ENCODE results near the gene MFAP4.

Gene MFAP4

DNA sequence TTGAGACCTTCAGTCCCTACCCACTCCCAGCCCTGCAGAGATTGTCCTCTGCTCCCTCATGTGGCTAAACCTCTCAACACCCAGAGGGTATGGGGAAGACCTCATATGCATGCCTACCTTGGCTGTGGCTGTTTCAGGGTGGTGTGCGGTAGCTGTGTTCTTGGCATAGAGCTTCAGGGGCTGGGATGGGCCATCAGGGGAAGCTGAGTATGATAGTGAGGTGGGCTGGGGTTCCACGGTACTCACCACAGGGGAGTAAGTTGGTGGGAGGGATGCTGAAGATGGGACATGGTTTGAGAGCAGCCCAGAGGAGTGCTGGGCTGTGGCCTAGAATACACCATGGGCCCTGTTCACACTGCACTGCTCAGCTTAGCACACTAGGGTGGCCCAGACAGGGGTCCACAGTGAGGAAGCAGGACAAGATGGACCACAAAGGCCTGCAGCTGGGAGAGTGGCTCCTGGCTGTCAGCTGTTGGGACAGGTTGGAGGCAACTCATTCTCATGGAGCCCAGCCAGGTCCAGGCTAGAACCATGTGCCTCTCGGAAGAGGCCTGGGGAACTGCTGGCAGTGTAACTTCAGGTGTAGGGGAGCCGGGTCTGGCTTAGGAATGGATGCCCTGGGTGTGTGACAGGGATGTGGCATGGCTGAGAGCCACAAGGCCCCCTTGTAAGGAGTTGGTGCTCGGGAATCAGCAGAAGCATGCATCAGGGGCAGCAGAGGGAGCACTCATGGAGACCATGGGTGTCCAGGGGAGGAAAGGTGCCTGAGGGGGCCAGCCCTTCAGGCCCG lies 3.1 kb downstream of the MFAP4 start:
- no peak for DNase-seq

DNA sequence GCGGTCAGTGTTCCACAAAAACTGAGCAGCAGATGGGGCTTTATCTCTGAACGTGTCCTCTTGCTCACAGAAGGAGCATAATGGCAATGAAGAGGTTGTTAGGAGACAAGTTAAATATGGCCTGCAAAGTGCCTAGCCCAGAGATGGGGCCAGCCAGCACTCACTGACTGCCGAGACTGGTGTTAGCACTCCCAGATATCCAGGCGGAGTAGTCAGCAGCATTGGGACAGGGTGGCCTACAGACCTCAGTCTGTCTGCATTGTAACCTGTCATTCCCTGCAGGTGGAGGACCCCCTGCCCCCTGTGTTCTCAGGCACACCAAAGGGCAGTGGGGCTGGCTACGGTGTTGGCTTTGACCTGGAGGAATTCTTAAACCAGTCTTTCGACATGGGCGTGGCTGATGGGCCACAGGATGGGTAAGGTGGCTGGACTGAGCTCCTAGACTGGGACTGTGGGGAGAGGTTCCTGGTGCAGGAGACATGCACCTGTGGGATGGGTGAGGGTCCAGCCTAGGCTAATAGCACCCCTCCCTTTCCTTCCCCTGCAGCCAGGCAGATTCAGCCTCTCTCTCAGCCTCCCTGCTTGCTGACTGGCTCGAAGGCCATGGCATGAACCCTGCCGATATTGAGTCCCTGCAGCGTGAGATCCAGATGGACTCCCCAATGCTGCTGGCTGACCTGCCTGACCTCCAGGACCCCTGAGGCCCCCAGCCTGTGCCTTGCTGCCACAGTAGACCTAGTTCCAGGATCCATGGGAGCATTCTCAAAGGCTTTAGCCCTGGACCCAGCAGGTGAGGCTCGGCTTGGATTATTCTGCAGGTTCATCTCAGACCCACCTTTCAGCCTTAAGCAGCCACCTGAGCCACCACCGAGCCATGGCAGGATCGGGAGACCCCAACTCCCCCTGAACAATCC lies 4.2 kb downstream of the MFAP4 start:
- DNase-seq, result no peak

DNA sequence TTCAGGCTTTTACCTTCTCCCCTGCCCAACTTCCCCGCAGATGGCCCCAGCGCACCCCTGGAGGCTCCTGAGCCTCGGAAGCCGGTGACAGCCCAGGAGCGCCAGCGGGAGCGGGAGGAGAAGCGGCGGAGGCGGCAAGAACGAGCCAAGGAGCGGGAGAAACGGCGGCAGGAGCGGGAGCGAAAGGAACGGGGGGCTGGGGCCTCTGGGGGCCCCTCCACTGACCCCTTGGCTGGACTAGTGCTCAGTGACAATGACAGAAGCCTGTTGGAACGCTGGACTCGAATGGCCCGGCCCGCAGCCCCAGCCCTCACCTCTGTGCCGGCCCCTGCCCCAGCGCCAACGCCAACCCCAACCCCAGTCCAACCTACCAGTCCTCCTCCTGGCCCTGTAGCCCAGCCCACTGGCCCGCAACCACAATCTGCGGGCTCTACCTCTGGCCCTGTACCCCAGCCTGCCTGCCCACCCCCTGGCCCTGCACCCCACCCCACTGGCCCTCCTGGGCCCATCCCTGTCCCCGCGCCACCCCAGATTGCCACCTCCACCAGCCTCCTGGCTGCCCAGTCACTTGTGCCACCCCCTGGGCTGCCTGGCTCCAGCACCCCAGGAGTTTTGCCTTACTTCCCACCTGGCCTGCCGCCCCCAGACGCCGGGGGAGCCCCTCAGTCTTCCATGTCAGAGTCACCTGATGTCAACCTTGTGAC lies 5.1 kb downstream of the MFAP4 start:
- no peak for DNase-seq

DNA sequence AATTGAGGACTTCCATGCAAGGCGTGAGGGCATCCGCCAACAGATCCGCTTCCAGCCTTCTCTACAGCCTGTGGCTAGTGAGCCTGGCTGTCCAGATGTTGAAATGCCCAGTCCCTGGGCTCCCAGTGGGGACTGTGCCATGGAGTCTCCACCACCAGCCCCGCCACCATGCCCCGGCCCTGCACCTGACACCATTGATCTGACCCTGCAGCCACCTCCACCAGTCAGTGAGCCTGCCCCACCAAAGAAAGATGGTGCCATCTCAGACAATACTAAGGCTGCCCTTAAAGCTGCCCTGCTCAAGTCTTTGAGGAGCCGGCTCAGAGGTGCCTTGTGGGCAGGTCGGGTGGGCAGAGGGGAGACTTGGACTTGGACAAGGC lies 5.6 kb downstream of the MFAP4 start:
- DNase-seq, result no peak

DNA sequence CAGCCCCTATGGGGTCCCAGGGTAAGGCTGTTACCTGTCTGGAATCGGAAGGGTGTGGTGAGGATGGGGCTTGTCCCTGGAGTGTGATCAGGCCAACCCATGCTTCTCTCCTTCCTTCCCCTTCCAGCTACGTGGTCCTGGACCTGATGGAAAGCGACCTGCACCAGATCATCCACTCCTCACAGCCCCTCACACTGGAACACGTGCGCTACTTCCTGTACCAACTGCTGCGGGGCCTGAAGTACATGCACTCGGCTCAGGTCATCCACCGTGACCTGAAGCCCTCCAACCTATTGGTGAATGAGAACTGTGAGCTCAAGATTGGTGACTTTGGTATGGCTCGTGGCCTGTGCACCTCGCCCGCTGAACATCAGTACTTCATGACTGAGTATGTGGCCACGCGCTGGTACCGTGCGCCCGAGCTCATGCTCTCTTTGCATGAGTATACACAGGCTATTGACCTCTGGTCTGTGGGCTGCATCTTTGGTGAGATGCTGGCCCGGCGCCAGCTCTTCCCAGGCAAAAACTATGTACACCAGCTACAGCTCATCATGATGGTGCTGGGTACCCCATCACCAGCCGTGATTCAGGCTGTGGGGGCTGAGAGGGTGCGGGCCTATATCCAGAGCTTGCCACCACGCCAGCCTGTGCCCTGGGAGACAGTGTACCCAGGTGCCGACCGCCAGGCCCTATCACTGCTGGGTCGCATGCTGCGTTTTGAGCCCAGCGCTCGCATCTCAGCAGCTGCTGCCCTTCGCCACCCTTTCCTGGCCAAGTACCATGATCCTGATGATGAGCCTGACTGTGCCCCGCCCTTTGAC lies 6.3 kb downstream of the MFAP4 start:
- no peak for DNase-seq

DNA sequence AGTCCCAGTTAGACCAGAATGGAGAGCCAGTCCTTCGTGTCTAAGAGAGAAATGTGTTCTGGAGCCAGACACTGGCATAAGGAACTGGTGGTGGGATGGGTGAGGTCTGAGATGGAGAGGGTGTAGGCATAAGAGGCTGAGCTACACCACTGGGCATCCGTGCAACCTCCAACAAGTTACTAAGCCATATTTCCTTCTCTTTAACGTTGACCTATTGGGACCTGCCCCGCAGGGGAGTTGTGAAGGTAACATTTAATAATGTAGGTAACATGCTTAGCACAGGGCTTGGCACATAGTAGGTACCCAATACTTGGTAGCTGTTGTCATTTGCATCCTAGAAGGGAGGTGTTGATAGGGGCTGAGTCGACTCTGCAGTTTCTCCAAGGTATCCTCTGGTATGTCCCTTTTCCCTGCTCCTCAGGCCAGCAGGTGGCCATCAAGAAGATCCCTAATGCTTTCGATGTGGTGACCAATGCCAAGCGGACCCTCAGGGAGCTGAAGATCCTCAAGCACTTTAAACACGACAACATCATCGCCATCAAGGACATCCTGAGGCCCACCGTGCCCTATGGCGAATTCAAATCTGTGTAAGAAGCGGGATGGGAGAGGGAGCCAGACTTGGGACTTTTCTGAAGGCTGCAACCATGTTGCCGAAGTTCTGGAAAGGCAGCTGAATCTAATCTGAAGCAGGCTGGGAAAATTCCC lies 7.5 kb downstream of the MFAP4 start:
- no peak for DNase-seq

DNA sequence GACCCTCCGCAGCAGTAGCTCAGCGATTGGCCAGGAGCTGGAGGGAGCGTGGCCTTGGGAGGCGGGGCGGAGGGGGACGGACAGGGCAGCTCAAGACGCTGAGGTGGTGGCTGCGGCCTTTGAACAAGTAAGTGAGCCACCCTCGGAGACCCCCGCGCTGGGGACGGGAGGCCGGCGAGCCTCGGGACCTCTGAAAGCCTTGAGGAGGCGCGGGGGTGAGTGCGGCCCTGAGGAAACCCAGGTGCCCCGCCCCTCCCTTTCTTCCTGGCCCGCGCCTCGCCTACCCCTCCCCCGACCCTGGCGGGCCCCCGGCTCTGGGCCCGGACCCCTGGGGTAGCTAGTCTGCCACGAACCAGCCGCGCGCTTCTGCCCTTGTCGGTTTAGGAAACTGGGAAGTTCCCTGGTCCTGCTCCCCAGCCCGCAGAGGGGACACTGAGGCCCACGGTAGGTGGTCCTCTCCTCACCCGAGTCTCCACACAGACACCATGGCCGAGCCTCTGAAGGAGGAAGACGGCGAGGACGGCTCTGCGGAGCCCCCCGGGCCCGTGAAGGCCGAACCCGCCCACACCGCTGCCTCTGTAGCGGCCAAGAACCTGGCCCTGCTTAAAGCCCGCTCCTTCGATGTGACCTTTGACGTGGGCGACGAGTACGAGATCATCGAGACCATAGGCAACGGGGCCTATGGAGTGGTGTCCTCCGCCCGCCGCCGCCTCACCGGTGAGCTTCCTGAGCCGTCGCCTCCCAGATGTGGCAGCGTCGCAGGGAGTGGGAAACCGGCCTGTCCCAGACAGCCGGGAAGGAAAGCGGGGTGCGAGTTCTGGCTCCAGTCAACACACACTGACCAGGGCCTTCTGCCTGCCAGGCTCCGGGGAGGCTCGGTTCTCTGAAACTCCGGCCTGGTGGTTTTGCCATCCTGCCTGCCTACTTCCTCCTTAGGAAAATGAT lies 8.3 kb downstream of the MFAP4 start, which contains the start of gene MAPK7:
Gene MAPK7, plus strand, starts transcription at position 83 of the 945 bp plus-strand sequence. Its CDS starts 403 bp downstream, at position 486.
- DNase-seq, result no peak

DNA sequence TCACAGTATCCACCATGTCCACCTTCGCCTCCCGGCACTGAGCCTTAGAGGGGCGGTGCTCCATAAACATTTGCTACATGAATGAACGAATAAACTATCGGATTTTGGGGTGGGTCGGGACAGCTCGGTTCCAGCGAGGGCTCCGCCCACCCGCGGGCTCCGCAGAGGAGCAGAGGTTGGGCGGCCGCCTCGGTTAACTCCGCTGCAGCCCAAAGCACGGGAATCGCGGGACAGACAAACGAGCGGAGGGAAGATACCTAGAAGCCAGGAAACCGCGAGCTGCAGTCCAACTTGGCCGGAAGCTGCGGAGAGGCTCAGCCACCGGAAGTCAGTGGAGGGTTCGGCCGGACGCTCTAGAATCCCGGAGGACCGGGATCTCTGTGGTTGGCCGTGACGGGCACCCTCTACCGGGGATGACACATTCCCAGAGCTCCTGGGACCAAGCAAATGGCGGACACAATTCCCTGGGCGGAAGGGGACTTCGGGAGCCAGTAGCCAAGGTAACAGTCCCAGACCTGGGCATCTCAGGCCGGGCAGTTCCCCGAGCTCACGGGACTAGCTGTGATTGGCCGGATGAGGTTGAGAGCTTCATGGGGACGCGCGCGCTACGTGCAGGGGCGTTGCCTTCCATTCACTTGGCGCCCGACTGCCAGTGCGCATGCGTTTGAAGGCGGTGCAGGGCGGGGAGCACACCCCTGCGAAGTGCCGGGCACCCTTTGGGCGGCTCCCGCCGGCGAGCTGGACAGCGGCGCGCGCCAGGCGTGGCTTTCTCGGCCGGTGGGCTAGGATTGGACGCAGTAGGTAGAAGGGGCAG lies 9.2 kb downstream of the MFAP4 start:
- peak; percentile 98 for DNase-seq

DNA sequence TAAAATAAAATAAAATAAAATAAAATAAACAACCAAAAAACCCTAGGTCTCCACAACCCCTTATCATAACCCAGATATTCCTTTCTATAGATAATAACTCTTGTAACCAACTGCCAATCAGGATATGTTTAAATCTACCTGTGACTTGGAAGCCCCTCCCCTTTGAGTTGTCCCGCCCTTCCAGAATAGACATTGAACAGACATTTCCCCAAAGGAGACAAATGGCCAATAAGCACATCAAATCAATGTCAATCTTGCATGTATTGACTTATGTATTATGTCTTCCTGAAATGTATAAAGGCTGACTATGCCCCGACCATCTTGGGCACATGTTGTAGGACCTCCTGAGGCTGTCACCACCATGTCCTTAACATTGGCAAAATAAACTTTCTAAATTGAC lies 10.2 kb downstream of the MFAP4 start:
- peak; percentile 35 for DNase-seq

DNA sequence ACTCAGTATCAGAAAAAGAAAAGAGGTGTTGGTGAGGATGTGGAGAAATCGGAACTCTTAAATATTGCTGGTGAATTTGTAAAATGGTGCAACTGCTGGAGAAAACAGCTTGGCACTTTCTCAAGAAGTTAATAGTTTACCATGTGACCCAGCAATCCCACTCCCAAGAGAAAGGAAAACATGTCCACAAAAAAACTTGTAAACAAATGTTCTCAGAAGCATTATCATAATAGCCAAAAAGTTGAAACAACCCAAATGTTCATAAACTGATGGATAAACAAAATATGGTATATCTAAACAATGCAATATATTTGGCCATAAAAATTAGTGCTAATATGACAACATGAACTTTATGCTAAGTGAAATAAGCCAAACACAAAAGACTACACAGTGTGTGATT lies 11.3 kb downstream of the MFAP4 start:
- DNase-seq, result no peak

DNA sequence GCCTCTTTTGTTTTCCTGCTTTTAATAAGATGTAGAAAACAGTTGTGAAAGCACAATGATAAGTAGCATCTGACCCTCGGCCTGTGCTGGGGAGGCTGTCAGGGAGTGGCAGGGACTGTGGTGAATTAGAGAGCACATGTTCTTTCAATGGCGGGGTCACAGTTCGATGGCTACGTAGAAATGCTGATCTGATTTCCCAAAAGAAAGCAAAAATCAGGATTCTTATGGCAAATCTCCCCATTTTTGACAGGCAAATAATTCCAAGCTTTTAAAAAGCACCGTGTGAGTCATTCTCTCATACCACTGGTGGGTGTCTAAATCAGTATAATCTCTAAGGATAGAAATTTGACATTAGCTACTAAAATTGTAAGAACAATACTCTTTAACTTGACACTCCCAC lies 12.9 kb downstream of the MFAP4 start:
- no peak for DNase-seq

DNA sequence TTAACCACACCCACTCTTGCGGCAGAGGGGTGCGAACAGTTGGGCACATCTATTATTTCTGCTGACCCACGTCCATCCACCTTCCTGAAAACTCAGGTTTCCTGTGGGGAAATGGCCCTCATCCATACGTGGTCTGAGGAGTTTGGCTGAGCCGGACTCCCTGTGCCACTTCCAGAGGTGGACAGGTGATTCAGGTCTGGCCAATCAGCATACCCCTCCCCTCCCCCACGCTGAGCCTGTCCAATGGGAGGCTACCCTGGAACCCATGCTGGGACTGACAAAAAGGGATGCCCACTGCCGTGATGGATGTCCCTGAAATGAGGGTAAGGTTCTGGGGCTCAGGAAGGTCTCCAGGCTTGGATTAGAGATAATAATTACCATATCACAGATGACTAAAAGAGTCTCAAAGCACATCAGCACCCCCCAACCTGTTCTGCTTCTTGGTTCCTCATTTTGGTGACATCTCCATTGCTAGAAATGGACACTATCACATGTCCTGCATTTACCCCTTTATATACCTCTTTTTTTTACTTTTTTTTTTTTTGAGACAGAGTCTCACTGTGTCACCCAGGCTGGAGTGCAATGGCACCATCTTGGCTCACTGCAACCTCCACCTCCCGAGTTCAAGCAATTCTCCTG lies 14.0 kb downstream of the MFAP4 start:
- DNase-seq, result no peak

DNA sequence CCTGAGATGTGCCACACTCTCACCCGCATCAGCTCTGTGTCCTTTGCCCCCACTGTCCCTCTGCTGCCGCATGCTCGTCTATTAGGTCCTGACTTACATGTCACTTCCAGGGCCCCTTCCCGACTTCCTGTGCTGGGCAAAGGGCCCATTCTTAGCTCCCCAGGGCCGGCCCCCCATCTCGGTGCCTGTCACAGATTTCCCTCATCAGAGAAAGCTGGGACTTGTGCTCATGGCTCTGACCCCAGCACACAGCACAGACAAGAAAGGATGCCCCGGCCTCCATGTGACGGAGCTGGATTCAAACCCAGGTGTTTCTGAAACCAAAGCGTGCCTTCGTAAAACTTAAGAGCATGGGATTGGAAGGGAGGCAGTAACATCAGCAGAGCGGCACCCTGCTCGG lies 14.6 kb downstream of the MFAP4 start:
- DNase-seq, result no peak

DNA sequence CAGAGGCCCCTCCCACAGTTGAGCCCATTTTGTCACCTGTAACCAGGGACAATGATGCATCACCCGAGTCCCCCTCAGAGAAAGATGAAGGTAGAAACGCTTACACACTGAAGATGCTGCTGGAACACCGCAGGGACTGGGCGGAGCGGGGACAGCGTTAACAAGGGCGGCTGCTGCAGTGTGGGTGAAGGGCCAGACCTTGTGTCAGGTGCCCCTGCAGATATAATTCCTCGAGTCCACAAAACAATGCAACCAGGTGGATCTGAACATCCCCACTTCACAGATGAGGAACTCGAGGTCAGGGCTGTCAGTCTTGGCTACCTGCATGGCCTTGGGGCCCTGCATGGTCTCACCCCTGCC lies 15.0 kb downstream of the MFAP4 start:
- no peak for DNase-seq

DNA sequence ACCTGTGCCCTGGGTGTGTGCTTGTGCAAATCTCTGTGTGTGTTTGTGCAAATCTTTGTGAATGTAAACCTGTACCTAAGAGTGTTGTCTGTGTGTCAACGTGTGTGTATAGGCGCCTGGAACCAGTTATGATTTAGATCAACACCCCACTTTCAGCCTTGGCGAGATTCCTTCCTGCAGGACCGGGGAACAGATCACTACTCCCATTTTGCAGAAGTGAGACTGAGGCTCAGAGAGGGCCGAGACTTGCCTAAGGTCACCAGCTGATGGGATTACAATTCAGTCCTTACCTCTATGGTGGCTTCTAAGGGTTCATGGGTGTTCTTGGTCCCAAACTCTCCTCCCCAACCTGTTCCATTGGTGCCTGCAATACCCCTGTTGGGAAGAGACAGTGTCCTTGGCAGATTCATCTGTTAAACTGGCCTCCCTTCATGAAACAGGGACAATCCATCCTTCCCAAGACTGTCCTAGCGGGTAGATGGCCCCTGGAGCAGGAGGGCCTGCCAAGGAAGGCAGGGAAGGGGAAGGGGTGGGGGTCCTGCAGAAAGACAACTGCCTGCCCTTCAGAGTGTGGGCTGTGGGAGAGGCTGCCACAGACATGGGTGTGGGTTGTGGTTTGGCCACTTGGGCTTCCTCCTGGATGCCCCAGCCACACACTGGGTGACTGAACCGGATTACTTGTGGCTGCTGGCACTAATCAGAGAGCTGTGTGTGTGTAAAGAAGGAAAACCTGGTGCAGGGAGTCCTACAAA lies 15.6 kb downstream of the MFAP4 start:
- no peak for DNase-seq

DNA sequence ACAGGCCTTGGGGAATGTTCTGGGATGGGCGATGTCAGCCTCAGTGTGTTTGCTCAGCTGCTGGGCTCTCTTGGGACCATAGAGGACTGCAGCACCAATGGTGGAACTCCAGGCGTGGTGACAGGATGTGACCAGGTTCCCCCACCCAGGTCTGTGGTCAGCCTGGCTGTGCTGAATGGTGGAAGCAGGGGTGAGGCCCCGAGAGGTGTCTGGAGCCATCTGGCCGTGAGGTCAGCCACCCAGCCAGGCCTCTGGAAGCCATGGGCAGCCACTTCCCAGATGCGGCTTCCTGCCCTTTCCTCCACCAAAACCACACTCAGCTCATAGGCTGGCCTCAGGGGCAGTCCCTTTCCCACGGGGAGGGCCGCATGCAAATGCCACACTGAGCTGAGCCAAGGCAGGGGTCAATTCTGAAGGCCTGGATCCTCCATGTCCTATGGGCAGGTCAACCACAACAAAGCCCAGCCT lies 16.5 kb downstream of the MFAP4 start:
- no peak for DNase-seq

DNA sequence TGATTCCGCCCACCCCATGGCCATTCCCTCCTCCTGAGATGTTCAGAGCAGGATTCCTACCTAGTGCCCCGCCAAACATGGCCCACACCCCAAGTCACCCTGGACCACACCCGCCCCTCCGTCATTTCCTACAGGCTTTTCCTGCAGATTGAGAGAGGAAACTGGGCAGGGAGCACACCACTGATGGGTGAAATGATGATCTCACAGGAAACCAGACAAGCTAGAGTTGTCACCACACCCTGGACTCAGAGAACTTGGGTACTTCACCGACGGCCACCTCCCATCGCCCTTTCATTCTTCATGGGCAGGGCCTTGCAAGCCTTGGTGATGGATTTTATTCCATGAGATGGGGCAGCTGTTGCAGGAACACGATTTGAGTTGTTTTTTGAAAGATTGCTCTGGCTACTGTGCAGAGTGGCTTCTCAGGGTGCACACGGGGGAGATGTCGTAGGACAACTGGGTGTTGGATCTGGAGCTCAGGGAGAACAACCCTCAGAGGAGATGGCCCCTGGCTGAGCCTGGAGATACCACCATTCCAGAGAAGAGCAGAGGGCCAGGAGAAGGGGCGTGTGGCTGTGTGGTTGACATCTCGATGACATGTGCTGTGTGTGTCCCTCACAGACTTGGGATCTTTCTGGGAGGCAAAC lies 17.0 kb downstream of the MFAP4 start:
- no peak for DNase-seq
